Stimulated activated CD4-positive, alpha-beta T cell treated with anti-CD3 and anti-CD28 coated beads, Interleukin-12 subunit alpha, Interleukin-12 subunit beta, amount 100 ng/mL, for 24 hours (primary cell): ENCODE data around the gene MCHR1.
"Not testable (repeated sequence)": the region's sequence is repeated elsewhere in the genome, so short reads cannot be mapped to it uniquely, and the experiment has no call there.

ENCODE experiments used
- DNase-seq, 2 experiments: peaks; one replicate each; pipeline ENCODE4 v3.0.0-alpha.2; 2020; ENCODE audit warnings: low read depth in 2 of 2

The MCHR1 gene

DNA sequence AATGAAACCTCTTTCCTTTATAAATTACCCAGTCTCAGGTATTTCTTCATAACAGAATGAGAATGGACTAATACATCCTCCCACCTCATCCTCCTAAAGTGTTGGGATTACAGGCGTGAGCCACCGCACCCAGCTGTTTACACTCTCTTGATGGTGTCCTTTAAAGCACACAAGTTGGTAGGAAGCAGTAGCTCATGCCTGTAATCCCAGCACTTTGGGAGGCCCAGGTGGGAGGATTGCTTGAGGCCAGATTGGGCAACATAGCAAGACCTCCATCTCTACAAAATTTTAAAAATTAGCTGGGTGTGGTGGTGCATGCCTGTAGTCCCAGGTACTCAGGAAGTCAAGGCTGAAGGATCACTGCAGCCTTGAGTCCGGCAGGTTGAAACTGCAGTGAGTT lies 23.3 kb upstream of the MCHR1 start:
- not testable (repeated sequence) for DNase-seq

- DNase-seq = not testable (repeated sequence)
Measured at GRCh38 chr22:40656651-40657050, 22.6 kb upstream of the MCHR1 start.

- DNase-seq = no peak
Measured at GRCh38 chr22:40659166-40659565, 20.1 kb upstream of the MCHR1 start.

DNA sequence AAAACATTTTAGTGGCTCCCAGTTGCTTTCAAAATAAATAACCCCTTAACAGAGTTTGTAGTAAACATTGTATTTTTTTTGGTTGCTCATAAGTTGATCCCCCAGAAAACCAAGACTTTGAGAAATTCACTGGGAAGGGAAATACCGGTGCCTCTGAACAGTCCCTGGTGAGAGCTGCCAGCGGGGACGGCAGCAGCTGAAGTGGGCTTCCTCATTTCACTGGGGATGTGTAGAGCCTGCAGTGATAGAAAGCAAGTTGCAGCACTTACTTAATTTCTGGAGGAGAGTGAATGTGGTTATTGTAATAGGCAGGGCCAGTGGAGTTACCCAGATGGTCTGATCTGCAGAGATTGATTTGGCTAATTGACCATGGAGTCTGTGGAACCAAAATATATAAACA lies 18.6 kb upstream of the MCHR1 start:
- DNase-seq = no peak

GRCh38 chr22:40661671-40662070 lies 17.6 kb upstream of the MCHR1 start:
- DNase-seq = no peak

DNA sequence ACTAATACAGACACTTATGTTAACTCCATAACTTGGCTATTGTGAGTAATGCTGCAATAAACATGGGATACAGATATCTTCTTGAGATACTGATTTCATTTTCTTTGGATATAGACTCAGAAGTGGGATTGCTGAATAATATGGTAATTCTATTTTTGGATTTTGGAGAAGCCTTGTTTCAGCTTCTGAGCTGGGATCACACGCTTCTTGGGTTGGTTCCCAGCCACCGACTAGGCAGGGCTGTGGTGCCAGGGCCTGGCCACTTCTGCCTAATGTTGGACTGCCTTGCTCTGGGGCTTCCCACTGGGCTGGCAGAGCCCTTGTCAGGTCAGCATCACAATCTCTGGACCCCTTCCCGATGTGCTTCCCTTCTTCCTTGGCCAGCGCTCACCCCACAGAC lies 14.0 kb upstream of the MCHR1 start:
- no peak for DNase-seq

- no peak for DNase-seq
Measured at GRCh38 chr22:40666151-40666848, 13.0 kb upstream of the MCHR1 start.

DNA sequence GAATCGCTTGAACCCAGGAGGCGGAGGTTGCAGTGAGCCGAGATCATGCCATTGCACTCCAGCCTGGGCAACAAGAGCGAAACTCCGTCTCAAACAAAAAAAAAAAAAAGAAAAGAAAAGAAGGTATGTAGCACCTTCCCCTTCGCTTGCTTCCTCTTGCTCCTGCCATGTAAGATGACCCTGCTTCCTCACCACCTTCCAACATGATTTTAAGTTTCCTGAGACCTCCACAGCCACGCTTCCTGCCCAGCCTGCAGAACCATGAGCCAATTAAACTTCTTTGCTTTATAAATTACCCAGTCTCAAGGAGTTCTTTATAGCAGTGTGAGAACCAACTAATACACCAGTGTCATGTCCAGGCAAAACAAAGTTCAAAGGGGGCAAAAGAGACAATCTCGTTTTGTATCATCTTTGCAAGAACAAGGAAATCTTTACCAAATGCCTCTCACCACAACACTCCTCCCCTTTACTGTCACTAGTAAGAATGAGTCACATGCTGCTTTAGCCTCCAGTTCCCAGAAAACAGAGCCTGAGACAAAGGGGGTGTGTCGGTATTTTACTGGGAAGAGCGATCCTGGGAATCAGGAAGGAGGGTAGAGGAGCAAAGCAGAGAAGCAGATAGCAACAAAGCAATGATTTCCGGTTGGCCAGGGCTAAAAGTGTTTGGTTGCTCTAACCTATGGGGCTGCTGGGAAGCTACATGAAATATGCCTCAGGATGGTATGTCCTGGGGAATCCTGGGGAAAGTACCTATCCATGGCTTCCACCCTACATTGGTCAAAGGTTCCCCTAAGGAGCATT lies 10.5 kb upstream of the MCHR1 start:
- no peak for DNase-seq

- no peak for DNase-seq
Measured at GRCh38 chr22:40670058-40670457, 9.2 kb upstream of the MCHR1 start.

- no peak for DNase-seq
Measured at GRCh38 chr22:40671369-40671768, 7.9 kb upstream of the MCHR1 start.

- DNase-seq = no peak
Measured at GRCh38 chr22:40671796-40672360, 7.4 kb upstream of the MCHR1 start.

DNA sequence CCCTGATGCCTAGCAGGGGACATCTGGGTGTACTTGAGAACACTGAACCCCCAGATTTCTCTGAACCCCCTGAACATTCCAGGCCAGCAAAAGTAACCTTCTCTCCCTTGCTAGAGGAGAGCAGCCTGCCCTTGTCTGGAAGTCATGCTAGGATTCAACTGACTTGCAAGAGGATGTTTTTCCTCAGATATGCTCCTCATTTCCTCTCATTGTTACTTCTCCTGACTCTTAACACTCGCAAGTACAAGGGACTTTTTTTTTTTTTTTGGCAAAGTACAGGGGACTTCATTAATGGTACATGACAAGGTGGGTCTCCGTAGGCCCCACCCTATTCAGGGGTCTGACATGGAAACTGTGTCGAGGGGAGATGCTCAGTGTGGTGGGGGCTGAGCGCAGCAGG lies 6.3 kb upstream of the MCHR1 start:
- DNase-seq = no peak

- DNase-seq = no peak
Measured at GRCh38 chr22:40674274-40674673, 5.0 kb upstream of the MCHR1 start.

DNA sequence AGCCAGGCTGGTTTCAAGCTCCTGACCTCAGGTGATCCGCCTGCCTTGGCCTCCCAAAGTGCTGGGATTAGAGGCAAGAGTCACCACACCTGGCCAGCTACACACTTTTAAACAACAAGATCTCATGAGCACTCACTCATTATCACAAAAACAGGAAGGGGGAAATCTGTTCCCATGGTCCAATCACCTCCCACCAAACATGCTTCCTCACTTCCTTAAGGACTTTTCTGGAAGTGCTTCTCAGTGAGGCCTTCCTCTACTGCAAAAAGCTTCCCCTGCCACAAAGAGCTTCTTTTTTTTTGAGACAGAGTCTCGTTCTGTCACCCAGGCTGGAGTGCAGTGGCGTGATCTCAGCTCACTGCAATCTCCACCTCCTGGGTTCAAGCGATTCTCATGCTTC lies 3.1 kb upstream of the MCHR1 start:
- DNase-seq = not testable (repeated sequence)

DNA sequence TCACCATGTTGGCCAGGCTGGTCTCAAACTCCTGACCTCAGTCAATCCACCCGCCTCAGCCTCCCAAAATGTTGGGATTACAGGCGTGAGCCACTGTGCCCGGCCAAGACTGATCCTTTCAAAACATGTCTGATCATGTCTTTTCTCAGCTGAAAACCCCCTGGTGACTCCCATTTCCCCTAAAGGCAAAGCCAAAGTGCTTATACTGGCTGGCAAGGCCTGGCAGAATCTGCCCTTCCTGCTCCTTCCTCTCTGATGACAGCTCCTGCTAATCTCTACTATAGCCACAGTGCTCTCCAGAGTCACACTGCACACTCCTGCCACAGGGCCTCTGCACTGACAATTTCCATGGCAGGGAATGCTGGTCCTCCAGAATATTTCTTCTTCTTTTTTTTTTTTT lies 2.6 kb upstream of the MCHR1 start:
- no peak for DNase-seq

DNA sequence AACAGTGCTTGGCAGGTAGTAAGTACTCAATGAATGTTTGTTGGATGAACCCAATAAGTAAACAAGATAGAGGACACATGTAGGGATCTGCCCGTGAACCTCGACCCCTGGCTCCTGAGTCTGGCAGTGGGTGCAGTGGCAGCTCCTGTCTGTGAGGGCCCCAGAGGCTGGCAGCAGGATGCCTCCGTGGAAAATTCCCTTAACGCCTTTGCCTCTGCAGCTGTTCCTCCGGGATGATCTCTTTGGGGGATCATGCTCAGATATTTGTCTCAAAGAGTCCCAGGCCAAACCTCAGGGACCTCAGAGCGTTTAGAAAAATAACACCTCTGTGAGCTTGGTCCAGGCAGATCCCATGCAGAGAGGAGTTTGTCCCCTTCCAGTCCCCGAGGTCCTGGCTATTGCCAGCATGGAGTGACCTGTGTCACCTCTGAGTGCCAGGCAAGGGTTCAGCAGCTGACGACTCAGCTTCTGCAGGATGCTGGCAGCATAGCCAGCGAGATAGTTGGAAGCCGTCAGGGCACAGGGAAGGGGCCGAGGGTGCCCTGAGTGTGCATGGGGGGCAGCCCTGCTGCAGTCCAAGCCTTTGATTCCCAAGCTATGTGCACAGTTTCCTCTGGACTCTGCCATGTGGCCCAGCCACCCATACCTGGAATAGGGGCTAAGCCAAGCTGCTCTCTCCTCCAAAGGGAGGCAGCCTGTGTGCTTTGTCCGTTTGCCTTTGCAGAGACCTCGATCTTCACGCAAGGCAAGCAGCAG lies 613 bp upstream of the MCHR1 start:
- no peak for DNase-seq

GRCh38 chr22:40679964-40680818 lies 907 bp downstream of the MCHR1 start:
- no peak for DNase-seq

DNA sequence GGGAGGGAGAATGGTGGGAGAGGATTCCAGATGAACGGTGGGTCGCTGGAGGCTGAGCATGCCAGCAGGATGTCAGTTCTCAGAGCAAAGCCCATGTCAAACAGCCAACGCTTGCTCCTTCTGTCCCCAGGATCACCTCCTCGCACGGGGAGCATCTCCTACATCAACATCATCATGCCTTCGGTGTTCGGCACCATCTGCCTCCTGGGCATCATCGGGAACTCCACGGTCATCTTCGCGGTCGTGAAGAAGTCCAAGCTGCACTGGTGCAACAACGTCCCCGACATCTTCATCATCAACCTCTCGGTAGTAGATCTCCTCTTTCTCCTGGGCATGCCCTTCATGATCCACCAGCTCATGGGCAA lies 1.5 kb downstream of the MCHR1 start:
- DNase-seq = no peak

- no peak for DNase-seq
Measured at GRCh38 chr22:40681451-40681850, 2.2 kb downstream of the MCHR1 start.

DNA sequence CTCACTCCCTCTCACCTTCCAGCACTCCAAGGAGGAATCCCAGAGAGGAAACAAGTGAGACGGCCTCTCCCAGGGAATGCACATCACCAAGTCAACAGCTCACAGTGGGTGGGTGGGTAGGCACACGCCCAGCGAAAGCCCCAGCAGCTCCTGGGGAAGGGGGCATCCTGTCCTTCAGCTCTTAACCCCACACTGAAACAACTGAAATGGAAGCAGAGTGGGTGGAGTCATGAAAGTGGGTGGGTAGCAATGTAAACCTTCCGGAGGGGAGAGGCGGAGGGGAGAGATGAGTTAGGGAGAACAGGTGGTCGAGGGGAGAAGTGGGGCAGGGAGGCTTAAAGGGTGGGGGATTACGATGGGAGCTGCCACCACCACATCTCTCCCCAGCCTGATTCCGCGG lies 5.4 kb downstream of the MCHR1 start:
- DNase-seq = no peak

DNA sequence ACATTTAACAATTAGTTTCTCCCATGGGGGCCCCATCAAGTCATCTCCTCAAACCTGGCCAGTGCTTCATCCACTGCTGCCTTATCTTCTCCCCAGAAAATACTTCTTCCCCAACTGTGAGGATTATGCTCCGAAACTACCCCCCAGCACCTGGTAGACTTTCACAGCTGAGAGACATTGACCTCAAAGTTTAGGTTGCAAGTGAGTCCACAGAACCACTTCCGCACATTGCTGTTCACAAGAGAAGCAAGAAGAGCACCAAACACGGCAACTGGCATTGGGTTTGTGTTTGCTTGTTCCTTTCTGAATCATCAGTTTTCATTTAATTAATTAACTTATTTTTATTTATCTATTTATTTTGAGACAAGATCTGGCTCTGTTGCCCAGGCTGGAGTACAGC lies 6.1 kb downstream of the MCHR1 start:
- DNase-seq = no peak

DNA sequence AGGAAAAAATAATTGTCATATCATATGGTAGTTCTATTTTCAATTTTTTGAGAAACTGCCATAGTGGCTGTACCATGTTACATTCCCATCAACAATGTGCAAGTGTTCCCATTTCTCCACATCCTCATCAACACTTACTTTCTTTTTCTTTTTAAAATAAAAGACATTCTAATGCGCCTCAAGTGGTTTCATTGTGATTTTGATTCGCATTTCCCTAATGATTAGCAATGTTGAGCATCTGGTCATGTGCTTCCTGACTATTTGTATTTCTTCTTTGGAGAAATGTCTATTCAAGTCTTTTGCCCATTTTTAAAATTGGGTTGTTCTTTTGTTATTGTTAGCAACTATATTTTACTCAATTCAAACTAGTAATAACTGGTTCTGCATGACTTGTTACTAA lies 8.4 kb downstream of the MCHR1 start:
- DNase-seq = no peak
